ENCODE data around the gene IL17REL.

IL17REL gene

GRCh38 chr22:50002791-50003190 is 9.8 kb downstream of the IL17REL start:
- DNase-seq (ENCODE audit: low read depth), result no peak

- DNase-seq (ENCODE audit: low read depth), result no peak
Observed at GRCh38 chr22:50001388-50002231, 11.0 kb downstream of the IL17REL start.

GRCh38 chr22:50000587-50001387 is 11.8 kb downstream of the IL17REL start:
- DNase-seq (ENCODE audit: low read depth), result no peak

GRCh38 chr22:49999946-50000586 is 12.5 kb downstream of the IL17REL start:
- DNase-seq (ENCODE audit: low read depth), result no peak

- DNase-seq (ENCODE audit: low read depth), result no peak
Observed at GRCh38 chr22:49999063-49999945, 13.3 kb downstream of the IL17REL start.

- no peak for DNase-seq (ENCODE audit: low read depth)
Observed at GRCh38 chr22:49998718-49999062, 13.9 kb downstream of the IL17REL start.

- no peak for DNase-seq (ENCODE audit: low read depth)
Observed at GRCh38 chr22:49997932-49998717, 14.4 kb downstream of the IL17REL start.

GRCh38 chr22:49997251-49997599 is 15.3 kb downstream of the IL17REL start:
- DNase-seq (ENCODE audit: low read depth), result no peak

GRCh38 chr22:49996518-49997250 is 15.9 kb downstream of the IL17REL start:
- no peak for DNase-seq (ENCODE audit: low read depth)

- no peak for DNase-seq (ENCODE audit: low read depth)
Observed at GRCh38 chr22:49996119-49996517, 16.4 kb downstream of the IL17REL start.

GRCh38 chr22:49995361-49996118 is 17.0 kb downstream of the IL17REL start:
- no peak for DNase-seq (ENCODE audit: low read depth)

GRCh38 chr22:49995041-49995360 is 17.6 kb downstream of the IL17REL start:
- no peak for DNase-seq (ENCODE audit: low read depth)

GRCh38 chr22:49994361-49995040 is 18.1 kb downstream of the IL17REL start:
- no peak for DNase-seq (ENCODE audit: low read depth)

- no peak for DNase-seq (ENCODE audit: low read depth)
Observed at GRCh38 chr22:49993649-49994360, 18.8 kb downstream of the IL17REL start.

GRCh38 chr22:49992921-49993648 is 19.5 kb downstream of the IL17REL start:
- no peak for DNase-seq (ENCODE audit: low read depth)

- no peak for DNase-seq (ENCODE audit: low read depth)
Observed at GRCh38 chr22:49991907-49992533, 20.5 kb downstream of the IL17REL start.

- DNase-seq (ENCODE audit: low read depth), result no peak
Observed at GRCh38 chr22:49991167-49991566, 21.4 kb downstream of the IL17REL start.

Data from T-helper 22 cell (primary cell).